ENCODE data around the gene DSTN. TPM values are rescaled to one million over a fixed set of nuclear protein-coding genes. Genes with fewer than 3 reads are reported as not detected.

DSTN gene
- total RNA-seq, 1 experiment from 2014 or later = 9.5 TPM

DNA sequence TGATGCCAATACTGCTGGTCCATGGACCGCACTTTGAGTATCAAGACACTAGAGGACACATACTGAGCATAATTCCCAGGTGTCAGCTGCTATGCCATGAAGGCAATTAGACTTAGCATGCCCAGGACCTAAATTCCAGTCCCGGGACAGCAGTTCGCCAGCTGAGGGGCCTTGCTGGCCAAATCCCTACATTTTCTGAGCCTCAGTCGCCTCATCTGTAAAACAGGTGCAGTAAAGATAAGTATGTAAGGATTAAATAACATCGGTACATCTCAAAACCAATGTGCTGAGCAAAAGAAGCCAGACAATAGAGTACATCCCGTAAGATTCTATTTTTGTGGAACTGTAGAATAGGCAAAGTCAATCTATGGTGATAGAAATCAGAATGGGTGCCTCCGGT is 39.7 kb upstream of the DSTN start:
- Histone ChIP-seq H3K9ac (ENCODE audit: low read length) (no peak overlapping the region), H3K9me2 (replicated peaks; ENCODE audit: insufficient read depth, low read length) (no peaks in the 10 kb centered on the region), H3K4me2 (ENCODE audit: low read depth, low read length, poor library complexity, severe bottlenecking) (no peak overlapping the region), H3K79me2 (ENCODE audit: low read length) (no peaks in the 10 kb centered on the region), H3K27ac (ENCODE audit: low read length) (no peak overlapping the region), H3K9me3 (ENCODE audit: low read length) (no peaks in the 10 kb centered on the region), H3K27me3 (ENCODE audit: low read length) (no peaks in the 10 kb centered on the region), H3K4me3 (ENCODE audit: low read length) (no peak overlapping the region), H2AFZ (ENCODE audit: low read length) (no peak overlapping the region), H4K20me1 (ENCODE audit: insufficient read depth, low read depth, low read length) (no peaks in the 10 kb centered on the region), H3K36me3 (ENCODE audit: insufficient read depth, low read length) (no peaks in the 10 kb centered on the region), H3K4me1 (ENCODE audit: low read length) (peaks cover 13% of the 10 kb centered on the region)
- DNase-seq = no peak

DNA sequence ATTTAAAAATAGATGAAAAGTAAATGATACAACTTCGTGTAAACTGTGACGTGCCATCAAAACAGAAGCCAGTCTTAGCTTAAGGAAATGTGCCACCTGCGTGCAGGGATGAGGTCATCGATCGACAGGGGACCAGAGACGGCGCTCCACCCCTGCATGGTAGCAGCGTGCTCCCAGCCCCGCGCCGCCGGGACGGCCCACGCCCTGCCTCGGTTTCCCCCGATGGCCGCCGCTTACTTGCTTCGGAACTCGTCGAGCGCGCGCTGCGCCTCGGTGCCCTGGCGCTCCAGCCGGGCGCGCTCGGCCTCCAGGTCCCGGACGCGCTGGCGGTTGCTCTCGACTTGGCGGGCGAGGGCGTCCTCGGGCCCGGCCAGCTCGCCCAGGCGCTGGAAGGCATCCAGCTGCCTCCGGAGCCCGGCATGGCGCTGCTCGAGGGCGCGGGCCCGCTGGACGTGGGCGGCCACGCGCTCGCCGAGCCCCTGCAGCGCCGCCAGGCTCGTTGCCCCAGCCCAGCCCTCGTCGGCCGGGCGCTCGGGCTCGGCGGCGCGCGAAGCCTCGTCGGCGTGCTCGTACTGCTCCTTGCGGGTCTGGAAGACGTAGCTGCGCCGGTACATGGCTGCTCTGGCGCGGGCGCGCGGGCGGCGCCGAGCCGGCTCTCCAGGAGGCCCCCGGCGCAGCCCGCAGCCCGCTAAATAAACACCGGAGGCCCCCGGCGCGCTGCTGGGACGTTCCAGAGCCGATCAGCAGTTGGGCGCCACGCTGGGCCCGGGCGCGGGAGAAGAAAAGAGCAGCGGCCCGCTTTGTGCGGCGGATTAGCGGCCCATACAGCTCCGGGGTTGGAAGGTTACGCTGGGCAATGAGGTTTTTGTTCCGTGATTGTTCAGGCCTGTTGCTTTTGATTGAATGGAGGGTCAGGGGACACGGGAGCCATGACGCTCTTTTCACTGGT is 38.9 kb upstream of the DSTN start, which contains the start of gene BFSP1:
Gene BFSP1 (minus strand): TSS at position 664 of the 949 bp plus-strand sequence. CDS start 50 bp downstream, at position 614.
- Histone ChIP-seq H3K27me3 (ENCODE audit: low read length) (no peaks in the 10 kb centered on the region), H3K4me1 (ENCODE audit: low read length) (peaks cover 13% of the 10 kb centered on the region), H3K36me3 (ENCODE audit: insufficient read depth, low read length) (no peaks in the 10 kb centered on the region), H3K9ac (ENCODE audit: low read length) (peak within 1 kb of the TSS; percentile 55), H3K79me2 (ENCODE audit: low read length) (no peaks in the 10 kb centered on the region), H3K4me3 (ENCODE audit: low read length) (peak within 1 kb of the TSS; percentile 57), H4K20me1 (ENCODE audit: insufficient read depth, low read depth, low read length) (no peaks in the 10 kb centered on the region), H3K9me3 (ENCODE audit: low read length) (no peaks in the 10 kb centered on the region), H3K27ac (ENCODE audit: low read length) (no peak within 1 kb of the TSS), H3K9me2 (replicated peaks; ENCODE audit: insufficient read depth, low read length) (no peaks in the 10 kb centered on the region), H2AFZ (ENCODE audit: low read length) (peak within 1 kb of the TSS; percentile 71; the same call in 1 of the 2 replicates), H3K4me2 (ENCODE audit: low read depth, low read length, poor library complexity, severe bottlenecking) (peak within 1 kb of the TSS; percentile 65)
- peak; percentile 54 for DNase-seq

DNA sequence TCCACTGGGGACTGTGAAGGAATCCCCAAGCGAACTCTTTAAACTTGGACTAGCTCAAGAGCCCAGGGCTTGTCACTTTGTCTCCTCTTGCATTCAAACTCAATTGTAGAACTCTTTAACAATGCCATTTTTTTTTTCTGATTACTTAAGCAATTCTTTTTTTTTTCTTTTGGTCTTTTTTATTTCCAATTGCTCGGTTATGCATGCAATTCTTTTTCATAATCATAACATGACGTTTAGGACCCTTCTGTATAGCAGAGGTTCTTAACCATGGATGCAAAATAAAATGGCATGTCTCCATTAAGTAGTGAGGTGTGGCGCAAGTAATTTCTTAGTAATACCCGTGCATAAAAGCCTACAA is 38.2 kb upstream of the DSTN start:
- peak overlapping the region; percentile 55 for H3K9ac ChIP-seq (ENCODE audit: low read length)

DNA sequence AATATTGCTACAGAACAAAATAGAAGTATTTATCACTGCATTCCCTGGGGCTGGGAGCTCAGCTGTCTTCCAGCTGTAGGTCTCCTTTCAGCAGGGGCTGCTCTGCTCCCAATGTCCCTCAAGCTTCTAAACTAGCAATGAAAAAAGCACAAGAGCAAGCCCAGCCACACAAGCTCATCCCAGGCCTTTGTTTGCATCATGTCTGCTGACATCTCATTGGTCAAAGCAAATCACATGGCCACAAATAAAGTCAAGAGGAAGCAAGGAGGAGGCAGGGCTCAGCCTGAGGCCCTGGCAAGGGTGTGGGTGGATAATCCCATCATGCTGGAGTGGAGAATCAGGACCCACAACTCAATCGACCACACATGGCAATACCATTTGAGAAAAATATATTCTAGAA is 36.5 kb upstream of the DSTN start:
- H3K27me3 ChIP-seq (ENCODE audit: low read length) = no peaks in the 10 kb centered on the region
- H3K36me3 ChIP-seq (ENCODE audit: insufficient read depth, low read length) = no peaks in the 10 kb centered on the region
- no peak overlapping the region for H3K4me3 ChIP-seq (ENCODE audit: low read length)
- no peak overlapping the region for H3K9ac ChIP-seq (ENCODE audit: low read length)
- H3K9me2 ChIP-seq (replicated peaks; ENCODE audit: insufficient read depth, low read length) = no peaks in the 10 kb centered on the region
- peak overlapping the region; percentile 39 for H2AFZ ChIP-seq (ENCODE audit: low read length)
- peak; percentile 67 for DNase-seq
- no peaks in the 10 kb centered on the region for H3K9me3 ChIP-seq (ENCODE audit: low read length)
- H4K20me1 ChIP-seq (ENCODE audit: insufficient read depth, low read depth, low read length) = no peaks in the 10 kb centered on the region
- no peaks in the 10 kb centered on the region for H3K79me2 ChIP-seq (ENCODE audit: low read length)
- H3K4me1 ChIP-seq (ENCODE audit: low read length) = peaks cover 16% of the 10 kb centered on the region
- no peak overlapping the region for H3K4me2 ChIP-seq (ENCODE audit: low read depth, low read length, poor library complexity, severe bottlenecking)
- H3K27ac ChIP-seq (ENCODE audit: low read length) = no peak overlapping the region

More for the DNA sequence above, 38.2 kb upstream of the DSTN start:
- Histone ChIP-seq H3K4me2 (ENCODE audit: low read depth, low read length, poor library complexity, severe bottlenecking) (peak overlapping the region; percentile 65), H3K9me2 (replicated peaks; ENCODE audit: insufficient read depth, low read length) (no peaks in the 10 kb centered on the region), H3K27me3 (ENCODE audit: low read length) (no peaks in the 10 kb centered on the region), H3K9me3 (ENCODE audit: low read length) (no peaks in the 10 kb centered on the region), H3K4me3 (ENCODE audit: low read length) (peak overlapping the region; percentile 57; the same call in 1 of the 2 replicates), H3K36me3 (ENCODE audit: insufficient read depth, low read length) (no peaks in the 10 kb centered on the region), H3K4me1 (ENCODE audit: low read length) (peaks cover 13% of the 10 kb centered on the region), H3K79me2 (ENCODE audit: low read length) (no peaks in the 10 kb centered on the region), H2AFZ (ENCODE audit: low read length) (0 out of 2 replicates have a peak overlapping the region, but pooled peaks have one; percentile 71), H3K27ac (ENCODE audit: low read length) (no peak overlapping the region), H4K20me1 (ENCODE audit: insufficient read depth, low read depth, low read length) (no peaks in the 10 kb centered on the region)
- DNase-seq = no peak

DNA sequence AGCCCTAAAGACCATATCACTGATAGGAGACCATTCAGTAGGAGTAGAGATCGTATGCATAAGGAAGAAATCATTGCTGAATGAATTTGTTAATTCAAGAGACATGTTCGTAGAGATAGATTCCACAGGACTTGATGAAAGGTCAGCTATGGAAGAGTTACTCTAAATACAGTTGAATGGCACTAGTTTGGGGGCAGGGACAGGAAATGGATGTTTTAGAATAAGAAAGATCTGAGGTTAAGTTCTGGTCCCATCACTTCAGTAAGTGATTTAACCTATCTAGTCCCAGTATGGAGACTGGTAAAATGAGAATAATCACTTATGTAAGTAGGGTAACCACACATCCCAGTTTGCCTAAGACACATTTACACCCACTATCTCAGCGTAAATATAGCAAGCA is 35.8 kb upstream of the DSTN start:
- peak overlapping the region; percentile 39; the same call in 1 of the 2 replicates for H2AFZ ChIP-seq (ENCODE audit: low read length)
- no peak overlapping the region for H3K9ac ChIP-seq (ENCODE audit: low read length)
- H4K20me1 ChIP-seq (ENCODE audit: insufficient read depth, low read depth, low read length) = no peaks in the 10 kb centered on the region
- H3K79me2 ChIP-seq (ENCODE audit: low read length) = no peaks in the 10 kb centered on the region
- no peak overlapping the region for H3K27ac ChIP-seq (ENCODE audit: low read length)
- no peaks in the 10 kb centered on the region for H3K9me3 ChIP-seq (ENCODE audit: low read length)
- H3K4me2 ChIP-seq (ENCODE audit: low read depth, low read length, poor library complexity, severe bottlenecking) = no peak overlapping the region
- H3K4me1 ChIP-seq (ENCODE audit: low read length) = peaks cover 16% of the 10 kb centered on the region
- no peak overlapping the region for H3K4me3 ChIP-seq (ENCODE audit: low read length)
- H3K9me2 ChIP-seq (replicated peaks; ENCODE audit: insufficient read depth, low read length) = no peaks in the 10 kb centered on the region
- DNase-seq = no peak
- no peaks in the 10 kb centered on the region for H3K36me3 ChIP-seq (ENCODE audit: insufficient read depth, low read length)
- H3K27me3 ChIP-seq (ENCODE audit: low read length) = no peaks in the 10 kb centered on the region

DNA sequence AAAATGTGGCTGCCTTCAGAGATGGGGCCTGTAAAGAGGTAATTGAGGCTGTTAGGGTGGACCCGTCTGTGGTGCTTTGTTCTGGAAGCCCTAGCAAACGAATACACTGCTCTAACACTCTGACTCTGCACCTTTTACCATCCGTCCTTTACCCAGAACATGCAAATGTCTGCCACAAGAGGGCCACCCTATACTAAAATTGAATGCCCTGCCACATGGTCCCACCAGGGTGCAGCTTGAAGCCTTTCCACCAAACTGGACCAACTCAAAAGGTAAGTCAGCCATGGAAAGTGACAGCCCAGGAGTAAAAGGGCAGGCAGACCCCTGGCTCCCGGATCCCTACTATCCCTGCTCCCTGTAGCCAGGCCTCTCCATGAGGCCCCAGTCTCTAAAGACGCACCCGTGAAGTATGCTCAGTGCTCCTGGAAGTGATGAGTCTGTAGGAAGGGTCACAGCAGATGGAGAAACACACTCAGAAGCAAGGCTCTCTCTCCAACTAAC is 32.9 kb upstream of the DSTN start:
- DNase-seq = peak; percentile 89
- no peaks in the 10 kb centered on the region for H3K9me3 ChIP-seq (ENCODE audit: low read length)
- H3K9ac ChIP-seq (ENCODE audit: low read length) = no peak overlapping the region
- H3K9me2 ChIP-seq (replicated peaks; ENCODE audit: insufficient read depth, low read length) = no peaks in the 10 kb centered on the region
- H3K27ac ChIP-seq (ENCODE audit: low read length) = no peak overlapping the region
- H3K4me2 ChIP-seq (ENCODE audit: low read depth, low read length, poor library complexity, severe bottlenecking) = no peak overlapping the region
- no peak overlapping the region for H3K4me3 ChIP-seq (ENCODE audit: low read length)
- no peak overlapping the region for H2AFZ ChIP-seq (ENCODE audit: low read length)
- no peaks in the 10 kb centered on the region for H4K20me1 ChIP-seq (ENCODE audit: insufficient read depth, low read depth, low read length)
- H3K4me1 ChIP-seq (ENCODE audit: low read length) = peaks cover 8% of the 10 kb centered on the region
- H3K36me3 ChIP-seq (ENCODE audit: insufficient read depth, low read length) = no peaks in the 10 kb centered on the region
- H3K79me2 ChIP-seq (ENCODE audit: low read length) = no peaks in the 10 kb centered on the region
- no peaks in the 10 kb centered on the region for H3K27me3 ChIP-seq (ENCODE audit: low read length)

DNA sequence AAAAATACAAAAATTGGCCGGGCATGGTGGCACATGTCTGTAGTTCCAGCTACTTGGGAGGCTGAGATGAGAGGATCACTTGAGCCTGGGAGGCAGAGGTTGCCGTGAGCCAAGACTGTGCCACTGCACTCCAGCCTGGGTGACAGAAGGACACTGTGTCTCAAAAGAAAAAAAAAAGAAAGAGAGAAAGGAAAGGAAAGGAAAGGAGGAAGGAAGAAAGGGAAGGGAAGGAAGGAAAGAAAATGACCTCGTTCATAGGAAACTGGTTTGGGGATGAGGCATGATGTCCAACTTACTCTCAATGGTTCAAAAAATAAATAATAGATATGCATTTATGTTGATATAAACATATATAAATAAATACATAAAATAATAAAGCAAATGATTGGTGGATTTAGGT is 31.9 kb upstream of the DSTN start:
- H3K4me3 ChIP-seq (ENCODE audit: low read length) = no peak overlapping the region
- no peaks in the 10 kb centered on the region for H3K9me3 ChIP-seq (ENCODE audit: low read length)
- peaks cover 8% of the 10 kb centered on the region for H3K4me1 ChIP-seq (ENCODE audit: low read length)
- H4K20me1 ChIP-seq (ENCODE audit: insufficient read depth, low read depth, low read length) = no peaks in the 10 kb centered on the region
- H3K9me2 ChIP-seq (replicated peaks; ENCODE audit: insufficient read depth, low read length) = no peaks in the 10 kb centered on the region
- H3K9ac ChIP-seq (ENCODE audit: low read length) = no peak overlapping the region
- no peaks in the 10 kb centered on the region for H3K27me3 ChIP-seq (ENCODE audit: low read length)
- no peaks in the 10 kb centered on the region for H3K79me2 ChIP-seq (ENCODE audit: low read length)
- DNase-seq = no peak
- H3K36me3 ChIP-seq (ENCODE audit: insufficient read depth, low read length) = no peaks in the 10 kb centered on the region
- H3K4me2 ChIP-seq (ENCODE audit: low read depth, low read length, poor library complexity, severe bottlenecking) = no peak overlapping the region
- H3K27ac ChIP-seq (ENCODE audit: low read length) = no peak overlapping the region
- H2AFZ ChIP-seq (ENCODE audit: low read length) = no peak overlapping the region

DNA sequence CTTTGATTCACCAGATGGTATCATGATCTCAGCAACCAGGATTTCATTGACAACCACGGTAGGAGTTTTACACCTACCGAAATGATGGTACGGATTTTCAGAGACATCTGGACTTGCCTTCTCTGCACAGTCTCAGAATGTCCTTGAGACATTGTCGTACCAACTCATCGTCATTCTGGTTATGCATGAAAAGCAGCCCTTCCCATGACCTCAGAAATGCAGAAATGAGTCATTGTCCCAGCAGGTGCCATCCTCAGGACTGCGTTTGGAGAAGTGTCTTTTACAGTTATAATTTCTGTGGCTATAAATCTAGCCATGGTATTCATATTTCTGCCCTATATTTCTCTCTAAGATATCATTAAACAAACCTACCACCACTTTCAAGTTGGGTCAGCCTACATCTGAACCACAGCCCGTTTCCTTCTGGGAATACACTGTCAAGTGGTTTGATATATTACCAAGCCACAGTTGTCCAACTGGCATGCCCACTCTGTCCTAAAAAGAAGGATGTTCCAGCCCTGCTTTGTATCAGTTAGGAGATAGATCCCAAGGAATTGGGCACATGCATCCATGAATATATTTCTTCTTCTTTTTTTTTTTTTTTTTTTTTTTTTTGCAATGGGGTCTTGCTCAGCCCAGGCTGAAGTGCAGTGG is 31.2 kb upstream of the DSTN start:
- Histone ChIP-seq H3K9ac (ENCODE audit: low read length) (no peak overlapping the region), H3K9me2 (replicated peaks; ENCODE audit: insufficient read depth, low read length) (no peaks in the 10 kb centered on the region), H3K4me2 (ENCODE audit: low read depth, low read length, poor library complexity, severe bottlenecking) (no peak overlapping the region), H3K4me3 (ENCODE audit: low read length) (no peak overlapping the region), H4K20me1 (ENCODE audit: insufficient read depth, low read depth, low read length) (no peaks in the 10 kb centered on the region), H3K27me3 (ENCODE audit: low read length) (no peaks in the 10 kb centered on the region), H3K27ac (ENCODE audit: low read length) (no peak overlapping the region), H2AFZ (ENCODE audit: low read length) (no peak overlapping the region), H3K4me1 (ENCODE audit: low read length) (peaks cover 3% of the 10 kb centered on the region; the same call in 1 of the 2 replicates), H3K79me2 (ENCODE audit: low read length) (no peaks in the 10 kb centered on the region), H3K36me3 (ENCODE audit: insufficient read depth, low read length) (no peaks in the 10 kb centered on the region), H3K9me3 (ENCODE audit: low read length) (no peaks in the 10 kb centered on the region)
- DNase-seq = no peak

Data from Karpas-422 (cell line).